H1 (cell line): ENCODE data around the gene SARNP. TPM values are rescaled to one million over a fixed set of nuclear protein-coding genes. Genes with fewer than 3 reads are reported as not detected.

ENCODE experiments used
- CTCF ChIA-PET: fragments of 300-600 bp; sonication (Branson Sonifier 250); formaldehyde crosslinking; loops from one replicate; lab custom pipeline; 2021; ENCODE audit not compliant: partially characterized antibody; lab: Charles Lee
- POLR2A ChIA-PET: fragments of 300-600 bp; sonication (Branson Sonifier 250); formaldehyde crosslinking; loops from one replicate; lab custom pipeline; 2021; ENCODE audit warnings: inconsistent platforms; ENCODE audit not compliant: partially characterized antibody; lab: Charles Lee
- DNase-seq, 2 experiments: peaks; one replicate each; pipeline versions ENCODE4 v3.0.0 to v3.0.0-alpha.2; 2010 to 2022; ENCODE audit warnings: low spot score in 2 of 2, low read depth in 1 of 2, mixed read lengths in 1 of 2
- FAIRE-seq: peaks from 2 replicates; lab custom pipeline; 2011; peaks lifted over from hg19 to GRCh38; lab: Jason Lieb, UNC
- H2AFZ ChIP-seq: 2 replicates; pipeline ENCODE4 v1.8.1; 2012; ENCODE audit warnings: low read length, inconsistent platforms
- H2AK5ac ChIP-seq: 2 replicates; pipeline ENCODE4 v1.6.1; 2013; ENCODE audit warnings: low read depth, low read length
- H2BK120ac ChIP-seq: replicated peaks from 2 replicates; pipeline ENCODE3; 2013; ENCODE audit warnings: low read depth, low read length, inconsistent platforms
- H2BK12ac ChIP-seq: 2 replicates; pipeline ENCODE4 v1.6.1; 2013; ENCODE audit warnings: low read depth, low read length
- H2BK15ac ChIP-seq: 2 replicates; pipeline ENCODE4 v1.6.1; 2013; ENCODE audit warnings: low read length
- H2BK20ac ChIP-seq: 2 replicates; pipeline ENCODE4 v1.6.1; 2013; ENCODE audit warnings: low read length
- H2BK5ac ChIP-seq: 2 replicates; pipeline ENCODE4 v1.6.1; 2013; ENCODE audit warnings: low read depth, low read length
- H3K14ac ChIP-seq: 2 replicates; pipeline ENCODE4 v1.6.1; 2013; ENCODE audit warnings: inconsistent platforms; ENCODE audit not compliant: insufficient read length
- H3K18ac ChIP-seq: 2 replicates; pipeline ENCODE4 v1.6.1; 2013; ENCODE audit warnings: low read length; ENCODE audit errors: extremely low read depth
- H3K23ac ChIP-seq: 2 replicates; pipeline ENCODE4 v1.6.1; 2013; ENCODE audit warnings: inconsistent platforms; ENCODE audit not compliant: insufficient read length
- H3K23me2 ChIP-seq: 2 replicates; pipeline ENCODE4 v1.6.1; 2013; ENCODE audit warnings: low read depth, low read length
- H3K27ac ChIP-seq: 2 replicates; pipeline ENCODE4 v1.6.1; 2011; ENCODE audit warnings: low read depth, low read length, inconsistent platforms
- H3K27me3 ChIP-seq, 4 experiments: replicated peaks in 1 of 4; 1 replicate in 1 of 4; 2 replicates in 3 of 4; pipeline versions ENCODE4 v1.6.1 to v1.8.1; 2011 to 2013; ENCODE audit warnings: low read length in 3 of 4, mild to moderate bottlenecking in 3 of 4, inconsistent platforms in 2 of 4, mixed read lengths in 2 of 4, moderate library complexity in 1 of 4; ENCODE audit not compliant: control insufficient read depth in 3 of 4, insufficient read depth in 3 of 4; ENCODE audit errors: extremely low read depth in 1 of 4
- H3K36me3 ChIP-seq, 4 experiments: 2 replicates each; pipeline versions ENCODE4 v1.6.1 to v1.8.1; 2011 to 2013; ENCODE audit warnings: mild to moderate bottlenecking in 4 of 4, low read length in 3 of 4, moderate library complexity in 2 of 4, control low read depth in 1 of 4, inconsistent platforms in 1 of 4; ENCODE audit not compliant: insufficient read depth in 4 of 4, control insufficient read depth in 2 of 4
- H3K4ac ChIP-seq: replicated peaks from 2 replicates; pipeline ENCODE3; 2013; ENCODE audit warnings: low read length, low read depth, mixed read lengths, inconsistent platforms; ENCODE audit not compliant: insufficient read length
- H3K4me1 ChIP-seq, 4 experiments: replicated peaks in 1 of 4; 1 replicate in 1 of 4; 2 replicates in 3 of 4; pipeline versions ENCODE4 v1.6.1 to v1.8.1; 2011 to 2013; ENCODE audit warnings: low read length in 3 of 4, inconsistent platforms in 2 of 4, mixed read lengths in 1 of 4; ENCODE audit not compliant: insufficient read depth in 4 of 4, control insufficient read depth in 3 of 4
- H3K4me2 ChIP-seq, 2 experiments: 2 replicates each; pipeline versions ENCODE4 v1.6.1 to v1.8.1; 2011 to 2013; ENCODE audit warnings: low read depth in 2 of 2, low read length in 2 of 2, control low read depth in 1 of 2, inconsistent platforms in 1 of 2, mild to moderate bottlenecking in 1 of 2; ENCODE audit not compliant: insufficient read depth in 1 of 2
- H3K4me3 ChIP-seq, 4 experiments: fragments of 200-600, 300-600 bp in 1 of 4; sonication (generic), shearing (Covaris generic), sonication (Bioruptor Twin) in 1 of 4; 2 replicates each; pipeline versions ENCODE4 v1.5.1 to v1.8.1; 2011 to 2016; ENCODE audit warnings: low read length in 4 of 4, low read depth in 3 of 4, control low read depth in 2 of 4, inconsistent platforms in 2 of 4, mild to moderate bottlenecking in 2 of 4, mixed read lengths in 1 of 4, moderate library complexity in 1 of 4; ENCODE audit not compliant: insufficient read depth in 2 of 4; ENCODE audit errors: extremely low read depth in 1 of 4
- H3K56ac ChIP-seq: replicated peaks from 2 replicates; pipeline ENCODE3; 2013; ENCODE audit warnings: low read depth, mild to moderate bottlenecking, mixed read lengths, low read length, inconsistent platforms; ENCODE audit not compliant: insufficient read length
- H3K79me1 ChIP-seq: 2 replicates; pipeline ENCODE4 v1.6.1; 2013; ENCODE audit warnings: low read depth, low read length, control low read depth
- H3K79me2 ChIP-seq, 2 experiments: 2 replicates each; pipeline versions ENCODE4 v1.6.1 to v1.8.1; 2012 to 2013; ENCODE audit warnings: low read length in 2 of 2, mild to moderate bottlenecking in 2 of 2, inconsistent platforms in 1 of 2; ENCODE audit not compliant: insufficient read depth in 2 of 2, control insufficient read depth in 1 of 2
- H3K9ac ChIP-seq, 4 experiments: replicated peaks in 1 of 4; 1 replicate in 1 of 4; 2 replicates in 3 of 4; pipeline versions ENCODE4 v1.6.1 to v1.8.1; 2011 to 2013; ENCODE audit warnings: low read depth in 3 of 4, low read length in 3 of 4, control low read depth in 2 of 4, mild to moderate bottlenecking in 2 of 4, moderate library complexity in 2 of 4, inconsistent platforms in 1 of 4; ENCODE audit errors: extremely low read depth in 1 of 4
- H3K9me3 ChIP-seq, 2 experiments: 2 replicates each; pipeline versions ENCODE4 v1.6.1 to v1.8.1; 2012 to 2013; ENCODE audit warnings: mild to moderate bottlenecking in 2 of 2, moderate library complexity in 2 of 2, control low read depth in 1 of 2, inconsistent platforms in 1 of 2, low read depth in 1 of 2, low read length in 1 of 2, mixed read lengths in 1 of 2; ENCODE audit not compliant: insufficient read depth in 2 of 2
- H4K20me1 ChIP-seq, 2 experiments: replicated peaks in 1 of 2; 2 replicates each; pipeline versions ENCODE3 to v1.8.1; 2011 to 2013; ENCODE audit warnings: inconsistent platforms in 2 of 2, low read length in 2 of 2, mild to moderate bottlenecking in 1 of 2; ENCODE audit not compliant: insufficient read depth in 2 of 2, control insufficient read depth in 1 of 2
- H4K5ac ChIP-seq: 2 replicates; pipeline ENCODE4 v1.6.1; 2013; ENCODE audit warnings: low read length, low read depth, mixed read lengths, inconsistent platforms; ENCODE audit not compliant: insufficient read length
- H4K8ac ChIP-seq: 2 replicates; pipeline ENCODE4 v1.8.0; 2013; ENCODE audit warnings: mild to moderate bottlenecking, moderate library complexity, low read length, inconsistent platforms; ENCODE audit not compliant: insufficient read depth; ENCODE audit errors: extremely low read depth
- H4K91ac ChIP-seq: replicated peaks from 2 replicates; pipeline ENCODE3; 2013; ENCODE audit warnings: low read length, mixed read lengths, inconsistent platforms; ENCODE audit not compliant: insufficient read length
- CEBPB ChIP-seq: IDR thresholded peaks from 2 replicates; pipeline ENCODE4 v1.6.1; 2012; ENCODE audit warnings: low read depth, low read length
- GTF2F1 ChIP-seq: IDR thresholded peaks from 2 replicates; pipeline ENCODE4 v1.6.1; 2012; ENCODE audit warnings: low read depth, low read length, improper control_type of control experiment, borderline replicate concordance
- JUN ChIP-seq: IDR thresholded peaks from 2 replicates; pipeline ENCODE4 v1.6.1; 2011; ENCODE audit warnings: low read depth, mild to moderate bottlenecking, improper control_type of control experiment, low read length
- JUND ChIP-seq: IDR thresholded peaks from 2 replicates; pipeline ENCODE4 v1.6.1; 2011; ENCODE audit warnings: mild to moderate bottlenecking, improper control_type of control experiment, low read length
- KDM1A ChIP-seq: fragments of 200-600, 300-600 bp; sonication (generic); IDR thresholded peaks from 2 replicates; pipeline ENCODE4 v1.7.1; 2016; ENCODE audit warnings: mild to moderate bottlenecking, low read length, borderline replicate concordance
- SAP30 ChIP-seq: fragments of 300-600 bp; sonication (generic); IDR thresholded peaks from 2 replicates; pipeline ENCODE4 v1.7.1; 2012; ENCODE audit warnings: low read length, moderate library complexity, mild to moderate bottlenecking, inconsistent platforms; ENCODE audit not compliant: insufficient read depth, insufficient replicate concordance
- SIRT6 ChIP-seq: IDR thresholded peaks from one replicate; pipeline ENCODE4 v1.7.1; 2012; ENCODE audit warnings: low read length, inconsistent platforms
- WGBS, 2 experiments: shearing (Covaris generic) in 1 of 2; methylation state at CpG; one replicate each; pipeline versions ENCODE4 v1.1.6 to v1.1.7; 2013 to 2015; ENCODE audit warnings: low lambda C conversion rate in 2 of 2, mixed read lengths in 2 of 2, inconsistent platforms in 1 of 2, low coverage in 1 of 2, missing lambda C conversion rate in 1 of 2; ENCODE audit not compliant: insufficient replicate concordance in 2 of 2, insufficient coverage in 1 of 2, insufficient read length in 1 of 2; ENCODE audit errors: extremely low coverage in 1 of 2, missing lambda C conversion rate in 1 of 2; 5-methylcytosine and 5-hydroxymethylcytosine counted together
- polyA plus RNA-seq, 7 experiments: library from polyadenylated mRNA; depleted of rRNA in 3 of 7; stranded (reverse) in 5 of 7; unstranded in 2 of 7; fragments of >200 nt in 5 of 7; fragments of 200-250 nt in 2 of 7; gene quantifications; 1 replicate in 5 of 7; 2 replicates in 1 of 7; 4 replicates in 1 of 7; pipeline versions ENCODE4 v1.2.1 to v1.2.3, GENCODE V29; 2011 to 2013; ENCODE audit warnings: missing spikeins in 2 of 7, mixed read lengths in 2 of 7
- total RNA-seq: library from RNA; stranded (reverse); fragmentation: NEBNext Ultra II Directional; extraction: Animal tissue kit (Norgen Biotek cat#: 25700); gene quantifications from 2 replicates; pipeline ENCODE4 v1.2.1, GENCODE V29; 2021
- TF ChIP-seq, protein P1 (sequence below), 3 experiments: IDR thresholded peaks; 1 replicate in 2 of 3; 2 replicates in 1 of 3; pipeline versions ENCODE4 v1.5.1 to v1.6.1; 2011; ENCODE audit warnings: low read length in 3 of 3, mild to moderate bottlenecking in 3 of 3, inconsistent platforms in 2 of 3, low read depth in 1 of 3, moderate library complexity in 1 of 3; ENCODE audit not compliant: insufficient read depth in 1 of 3; ENCODE audit errors: control extremely low read depth in 1 of 3

SARNP gene
- total and polyA plus RNA-seq, 2 of the 8 experiments (the other 6 are each of a cell fraction or from before 2014, with no cell fraction given), result 114 to 226 TPM

DNA sequence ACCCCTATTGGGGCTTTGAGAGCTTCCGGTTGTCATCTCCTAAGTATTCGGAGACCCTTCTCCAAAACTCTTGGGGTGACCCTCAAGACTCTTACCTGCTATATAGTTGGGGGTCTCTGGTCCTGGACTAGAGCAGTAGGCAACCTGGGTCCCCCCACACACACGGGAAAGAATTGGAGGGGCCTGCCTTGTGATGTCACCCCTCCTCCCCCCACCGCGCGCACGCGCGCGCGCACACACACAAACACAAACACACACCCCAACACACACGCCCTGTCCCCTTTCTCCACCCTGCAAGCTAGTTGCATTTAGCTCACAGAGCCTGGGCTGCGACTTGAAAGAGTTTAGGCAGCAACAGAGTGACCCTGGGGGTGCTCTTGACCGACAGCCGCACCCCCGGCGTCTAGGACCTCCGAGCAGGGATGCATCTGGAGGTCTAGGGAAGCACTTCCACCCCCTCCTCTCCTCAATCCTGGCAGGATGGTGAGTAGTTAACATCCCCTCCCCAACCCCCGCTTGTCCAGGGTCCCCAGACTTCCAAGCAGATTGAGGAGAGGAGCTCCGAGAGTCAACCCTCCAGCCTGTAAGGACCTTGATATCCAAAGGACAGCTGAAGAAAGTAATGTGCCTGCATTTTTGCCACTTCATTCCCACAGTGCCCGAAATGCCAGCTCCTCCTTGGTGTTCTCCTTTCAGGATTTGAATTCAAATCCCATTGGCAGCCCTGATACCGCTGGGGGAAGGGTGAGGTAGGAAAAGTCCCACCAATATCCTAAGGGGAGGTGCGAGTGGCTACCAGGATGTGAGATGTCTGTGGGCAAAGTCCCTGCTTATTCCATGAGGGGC, 13.3 kb upstream of the SARNP start:
- peak overlapping the region; percentile 94 for H2BK5ac ChIP-seq
- no peak overlapping the region for H3K23ac ChIP-seq
- DNase-seq (peak in 1 of 2 experiments; percentile 89), FAIRE-seq (no peak)
- H4K91ac ChIP-seq, result peak overlapping the region; percentile 69
- H2BK15ac ChIP-seq, result no peak overlapping the region
- peak overlapping the region; percentile 88 for H3K56ac ChIP-seq
- 4% methylated on average over 18 of the region's 23 CpGs; no CpG with 5 or more reads in 1 of the 2 experiments for WGBS, 2 experiments
- no peaks in the 10 kb centered on the region for H3K27me3 ChIP-seq
- POLR2A ChIA-PET, result interaction anchor here (0.8 to 6.2 kb wide), 35 partner anchors 11 to 327 kb away, joined by 3 to 109 read pairs (median 5); partner anchors contain the start of genes BLOC1S1, CD63, DGKA and GDF11
- no peak overlapping the region for H3K14ac ChIP-seq
- no peak overlapping the region; the same call in 1 of the 2 replicates for H2AFZ ChIP-seq
- no peak overlapping the region for H2AK5ac ChIP-seq
- peak overlapping the region; percentile 93 for H2BK120ac ChIP-seq
- H4K20me1 ChIP-seq, result no peaks in the 10 kb centered on the region
- peak overlapping the region; percentile 93 to 98 for H3K4me2 ChIP-seq
- peak overlapping the region; percentile 51; the same call in 1 of the 2 replicates for H2BK12ac ChIP-seq
- no peaks in the 10 kb centered on the region for H3K9me3 ChIP-seq
- H3K4me3 ChIP-seq, result peak overlapping the region; percentile 59 to 97 (median 86)
- peaks cover 5% of the 10 kb centered on the region for H3K79me1 ChIP-seq
- H4K8ac ChIP-seq, result peak overlapping the region; percentile 93
- no peaks in the 10 kb centered on the region; the same call in 1 of the 2 replicates for H3K23me2 ChIP-seq
- H3K27ac ChIP-seq, result peak overlapping the region; percentile 92
- peaks cover 5 to 34% of the 10 kb centered on the region in 2 experiments; a peak in 3 of 4 replicates for H3K79me2 ChIP-seq
- H2BK20ac ChIP-seq, result 0 out of 2 replicates have a peak overlapping the region, but pooled peaks have one; percentile 56
- H3K4ac ChIP-seq, result peak overlapping the region; percentile 50
- H3K36me3 ChIP-seq, result no peaks in the 10 kb centered on the region; a peak in 1 of 8 replicates
- peak overlapping the region; percentile 88 for H4K5ac ChIP-seq
- peak overlapping the region; percentile 66 to 87 (median 78) for H3K9ac ChIP-seq
- H3K18ac ChIP-seq, result peak overlapping the region; percentile 98
- CTCF ChIA-PET, result interaction anchor here (0.7 to 5.2 kb wide), 16 partner anchors 10 to 175 kb away, joined by 3 to 59 read pairs (median 4); partner anchors contain the start of genes DGKA, MMP19, ORMDL2 and PYM1
- H3K4me1 ChIP-seq, result peaks cover 1 to 16% (median 6%) of the 10 kb centered on the region in 4 experiments
- TF ChIP-seq GTF2F1 (no peak), SIRT6 (no peak), JUND (peak; percentile 97), JUN (peak; percentile 41; the same call in 1 of the 2 replicates), SAP30 (no peak), KDM1A (no peak), CEBPB (no peak)
- TF ChIP-seq, protein P1, sequence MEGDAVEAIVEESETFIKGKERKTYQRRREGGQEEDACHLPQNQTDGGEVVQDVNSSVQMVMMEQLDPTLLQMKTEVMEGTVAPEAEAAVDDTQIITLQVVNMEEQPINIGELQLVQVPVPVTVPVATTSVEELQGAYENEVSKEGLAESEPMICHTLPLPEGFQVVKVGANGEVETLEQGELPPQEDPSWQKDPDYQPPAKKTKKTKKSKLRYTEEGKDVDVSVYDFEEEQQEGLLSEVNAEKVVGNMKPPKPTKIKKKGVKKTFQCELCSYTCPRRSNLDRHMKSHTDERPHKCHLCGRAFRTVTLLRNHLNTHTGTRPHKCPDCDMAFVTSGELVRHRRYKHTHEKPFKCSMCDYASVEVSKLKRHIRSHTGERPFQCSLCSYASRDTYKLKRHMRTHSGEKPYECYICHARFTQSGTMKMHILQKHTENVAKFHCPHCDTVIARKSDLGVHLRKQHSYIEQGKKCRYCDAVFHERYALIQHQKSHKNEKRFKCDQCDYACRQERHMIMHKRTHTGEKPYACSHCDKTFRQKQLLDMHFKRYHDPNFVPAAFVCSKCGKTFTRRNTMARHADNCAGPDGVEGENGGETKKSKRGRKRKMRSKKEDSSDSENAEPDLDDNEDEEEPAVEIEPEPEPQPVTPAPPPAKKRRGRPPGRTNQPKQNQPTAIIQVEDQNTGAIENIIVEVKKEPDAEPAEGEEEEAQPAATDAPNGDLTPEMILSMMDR (IDR thresholded peaks at IDR 0.05; ENCODE audit: control extremely low read depth in 1 of 3, insufficient read depth in 1 of 3, low read depth in 1 of 3, low read length in 3 of 3), result no peak
